Breast epithelium (tissue), 3 donors: ENCODE data around the gene RNU5D-1.

Source experiments
- CTCF ChIP-seq, 3 donors: fragments of 450-650 bp; IDR thresholded peaks; one replicate each; pipeline ENCODE4 v1.5.1; 2016 to 2017; ENCODE audit warnings: antibody characterized with exemption in 3 of 3, mild to moderate bottlenecking in 3 of 3, moderate library complexity in 3 of 3
- POLR2A ChIP-seq: fragments of 450-650 bp; IDR thresholded peaks from one replicate; pipeline ENCODE4 v1.6.1; 2016; ENCODE audit warnings: antibody characterized with exemption, mild to moderate bottlenecking, moderate library complexity

GRCh38 chr1:44696789-44697345 lies 34.1 kb downstream of the RNU5D-1 start:
- TF ChIP-seq CTCF (IDR thresholded peaks at IDR 0.05) (no peak), POLR2A (no peak)
